ENCODE measurements around the gene SBSN.
"Not testable (repeated sequence)": the region's sequence is repeated elsewhere in the genome, so short reads cannot be mapped to it uniquely, and the experiment has no call there.

Gene SBSN

DNA sequence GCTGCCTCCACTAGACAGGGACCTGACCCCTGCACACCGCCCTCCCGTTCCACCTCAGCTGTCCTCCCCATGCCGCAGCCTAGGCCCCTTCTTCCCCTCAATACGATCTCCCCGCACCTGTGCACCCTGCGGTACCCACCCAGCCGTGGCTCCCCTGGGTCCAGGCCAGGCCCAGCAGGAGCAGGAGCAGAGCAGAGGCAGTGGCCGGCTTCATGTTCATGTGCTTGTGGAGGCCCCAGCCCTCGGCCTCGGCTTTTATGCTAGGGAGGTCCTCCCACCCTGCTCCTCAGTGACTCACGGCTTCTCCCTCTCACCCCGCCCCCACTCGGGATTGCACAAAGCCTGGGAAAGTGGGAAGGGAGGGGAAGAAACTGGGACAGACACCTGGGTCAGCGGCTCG, 26.4 kb downstream of the SBSN start:
- no peak for DNase-seq

- DNase-seq, result no peak
Measured at GRCh38 chr19:35500611-35501010, 27.5 kb downstream of the SBSN start.

DNA sequence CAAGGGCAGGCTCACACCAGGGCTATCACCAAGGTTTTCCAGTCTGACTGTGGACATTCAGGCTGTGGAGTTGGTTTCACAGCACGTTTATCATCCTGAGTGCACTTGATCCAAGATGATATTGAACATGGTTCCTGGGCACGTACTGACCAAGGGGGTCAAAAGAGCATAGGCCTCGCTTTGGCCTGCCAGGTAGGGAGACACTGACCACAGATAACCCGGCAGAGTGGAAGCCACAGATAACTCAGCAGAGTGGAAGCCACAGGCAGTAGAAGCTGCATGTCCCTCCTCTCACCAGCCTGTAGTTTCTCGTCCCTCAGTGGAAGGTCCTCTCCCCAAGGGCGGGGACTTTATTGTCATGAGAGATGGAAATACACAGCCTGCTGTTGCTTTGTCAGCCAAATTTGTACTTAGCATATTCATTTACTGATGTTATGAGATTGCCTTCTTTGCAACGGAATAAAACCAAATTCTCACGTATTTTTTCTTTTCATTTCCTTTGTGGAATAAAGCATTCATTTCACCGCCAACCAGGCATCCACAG, 29.1 kb downstream of the SBSN start:
- DNase-seq, result no peak

- no peak for DNase-seq
Measured at GRCh38 chr19:35498220-35498619, 29.9 kb downstream of the SBSN start.

DNA sequence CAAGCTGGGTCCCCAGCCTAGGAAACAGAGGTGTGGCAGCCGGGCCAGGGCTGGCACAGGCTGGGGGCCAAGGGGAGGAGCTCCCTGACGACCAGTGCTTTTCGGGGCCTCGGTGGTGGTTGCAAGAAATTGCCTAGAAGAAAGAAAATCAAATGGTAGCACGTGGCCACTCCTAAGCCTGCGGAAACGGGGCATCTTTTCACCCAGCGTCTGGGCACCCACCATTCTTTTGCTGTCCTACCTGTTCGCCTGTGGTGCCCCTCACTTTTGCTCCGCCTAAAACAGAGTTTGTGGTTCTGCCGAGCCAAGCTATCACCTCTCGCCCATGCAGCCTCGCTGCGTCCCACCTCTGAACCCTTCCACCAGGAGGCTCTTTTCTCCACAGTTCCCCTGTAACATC, 30.7 kb downstream of the SBSN start:
- no peak for DNase-seq

- DNase-seq, result peak; percentile 5
Measured at GRCh38 chr19:35495107-35496064, 32.7 kb downstream of the SBSN start.

- no peak for DNase-seq
Measured at GRCh38 chr19:35493971-35494370, 34.1 kb downstream of the SBSN start.

DNA sequence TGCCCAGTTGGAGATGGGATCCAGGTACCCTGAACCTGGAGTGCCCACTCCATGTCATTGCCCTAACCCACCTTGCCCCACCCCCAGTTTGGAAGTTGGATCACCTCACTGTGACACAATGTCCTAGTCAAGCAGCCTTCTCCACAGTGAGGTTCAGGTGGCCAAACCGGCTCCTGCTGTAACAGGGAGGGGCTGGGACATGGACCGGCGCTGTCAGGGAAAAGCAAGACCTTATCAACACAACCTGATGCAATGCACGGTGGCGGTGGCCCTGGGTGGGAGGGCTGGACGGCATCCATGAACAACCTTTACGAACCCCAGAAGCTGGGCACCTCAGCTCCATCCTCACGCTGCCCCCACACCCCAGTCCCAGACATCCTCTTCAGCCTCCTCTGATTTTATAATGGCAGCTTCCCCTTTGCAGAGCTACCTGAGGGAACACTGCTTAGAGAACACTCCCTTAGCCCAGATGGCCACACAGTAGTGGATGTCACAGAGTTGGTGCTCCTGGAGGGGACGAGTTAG, 36.2 kb downstream of the SBSN start:
- DNase-seq, result no peak

DNA sequence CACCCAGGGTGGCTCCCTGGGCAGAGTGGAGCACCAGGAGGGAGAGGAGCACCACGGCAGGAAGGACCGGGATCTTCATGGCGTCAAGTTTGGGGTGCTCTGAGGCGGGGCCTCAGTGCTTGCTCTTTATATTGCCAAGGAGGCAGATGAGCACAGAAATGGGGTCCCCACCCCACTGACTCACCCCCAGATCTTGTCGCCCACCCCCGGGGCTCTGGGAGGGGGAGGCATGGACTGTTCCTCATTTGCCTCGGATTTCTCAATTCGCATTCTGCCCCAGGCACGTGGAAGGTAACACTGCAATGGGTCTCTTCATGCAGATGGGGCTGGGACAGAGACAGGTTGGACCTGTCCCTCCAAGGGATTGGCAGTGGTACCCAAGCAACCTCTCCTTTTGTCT, 37.7 kb downstream of the SBSN start, which contains the start of gene KRTDAP:
Gene KRTDAP, minus strand, starts transcription at position 101 of the 400 bp plus-strand sequence. Its CDS starts 22 bp downstream, at position 79.
- DNase-seq, result no peak

- no peak for DNase-seq
Measured at GRCh38 chr19:35488677-35489076, 39.4 kb downstream of the SBSN start.

GRCh38 chr19:35487656-35488182, 40.4 kb downstream of the SBSN start:
- no peak for DNase-seq

- no peak for DNase-seq
Measured at GRCh38 chr19:35486268-35486708, 41.8 kb downstream of the SBSN start.

- no peak for DNase-seq
Measured at GRCh38 chr19:35484252-35485036, 43.7 kb downstream of the SBSN start.

DNA sequence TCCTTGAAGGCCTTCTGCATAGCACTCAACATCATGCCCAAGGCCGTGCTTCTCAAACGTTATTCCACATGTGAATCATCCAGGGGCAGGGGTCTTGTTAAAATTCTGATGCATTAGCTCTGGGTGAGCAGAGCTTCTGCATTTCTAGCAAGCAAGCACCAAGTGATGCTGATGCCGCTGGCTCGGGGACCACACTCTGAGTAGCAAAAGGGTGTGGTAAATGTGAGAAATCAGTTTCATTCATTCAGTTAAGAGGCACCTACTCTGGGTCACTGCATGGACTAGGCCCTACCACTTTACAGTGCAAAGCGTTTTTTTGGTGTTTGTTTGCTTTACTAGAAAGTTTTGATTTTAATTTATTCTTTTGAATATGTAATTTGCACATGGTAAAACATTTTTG, 45.0 kb downstream of the SBSN start:
- DNase-seq, result no peak

GRCh38 chr19:35478794-35479677, 49.1 kb downstream of the SBSN start:
- DNase-seq, result no peak

DNA sequence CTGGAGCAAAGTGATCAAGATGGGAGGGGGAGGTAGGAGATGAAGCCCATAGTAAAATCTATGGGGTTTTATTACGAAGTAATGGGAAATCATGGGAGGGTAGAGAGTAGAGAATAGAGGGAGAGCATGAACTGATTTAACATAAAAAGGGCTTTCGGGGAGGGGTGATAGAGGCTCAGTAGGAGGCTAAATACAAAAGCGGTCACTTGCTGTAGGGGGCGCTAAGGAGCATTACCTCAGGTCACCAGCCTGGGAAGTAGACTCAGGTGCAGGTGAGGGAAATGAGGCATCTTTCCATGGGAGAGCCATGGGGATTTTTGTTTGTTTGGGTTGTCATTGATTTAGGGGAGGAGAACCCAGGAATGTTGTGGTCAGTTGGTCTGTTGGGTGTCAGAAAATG, 52.0 kb downstream of the SBSN start:
- no peak for DNase-seq

DNA sequence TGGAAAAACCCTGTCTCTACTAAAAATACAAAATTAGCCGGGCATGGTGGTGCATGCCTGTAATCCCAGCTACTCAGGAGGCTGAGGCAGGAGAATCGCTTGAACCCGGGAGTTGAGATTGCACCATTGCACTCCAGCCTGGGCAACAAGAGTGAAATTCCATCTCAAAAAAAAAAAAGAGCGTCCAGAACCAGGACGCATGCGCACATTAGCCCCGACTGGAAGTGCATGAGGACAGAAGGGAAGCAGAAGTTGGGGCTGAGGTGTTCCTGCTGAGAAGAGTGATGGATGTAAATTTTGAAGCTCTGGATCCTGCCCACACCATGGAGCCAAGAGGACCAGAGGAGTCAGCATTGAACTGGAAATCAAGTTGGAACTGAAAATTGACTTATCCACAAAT, 53.5 kb downstream of the SBSN start:
- DNase-seq, result not testable (repeated sequence)

DNA sequence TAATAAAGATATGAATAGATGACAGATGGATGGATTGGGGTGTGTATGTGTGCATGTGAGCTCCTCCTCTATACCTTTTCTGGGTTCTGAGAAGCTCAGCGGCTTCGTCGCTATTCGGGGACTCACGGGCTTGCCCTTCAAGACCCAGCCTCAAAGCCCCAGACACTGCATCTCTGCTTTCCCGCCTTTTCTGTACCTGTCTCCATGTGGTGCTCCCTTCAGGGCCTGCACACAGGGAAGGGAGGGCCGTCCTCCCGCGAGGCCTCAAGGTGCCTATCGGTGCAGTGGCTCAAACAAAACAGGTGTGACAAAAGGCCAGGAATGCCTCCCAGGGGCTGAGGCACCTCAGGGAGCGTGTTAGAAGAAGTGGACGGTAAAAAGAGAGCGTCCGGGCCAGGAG, 54.0 kb downstream of the SBSN start:
- DNase-seq, result no peak
